ENCODE results near the gene DUSP7.
"Not testable (repeated sequence)": the region's sequence is repeated elsewhere in the genome, so short reads cannot be mapped to it uniquely, and the experiment has no call there.

Gene DUSP7

GRCh38 chr3:52044869-52045619, 11.3 kb downstream of the DUSP7 start:
- DNase-seq = no peak

GRCh38 chr3:52043750-52044149, 12.6 kb downstream of the DUSP7 start:
- no peak for DNase-seq

DNA sequence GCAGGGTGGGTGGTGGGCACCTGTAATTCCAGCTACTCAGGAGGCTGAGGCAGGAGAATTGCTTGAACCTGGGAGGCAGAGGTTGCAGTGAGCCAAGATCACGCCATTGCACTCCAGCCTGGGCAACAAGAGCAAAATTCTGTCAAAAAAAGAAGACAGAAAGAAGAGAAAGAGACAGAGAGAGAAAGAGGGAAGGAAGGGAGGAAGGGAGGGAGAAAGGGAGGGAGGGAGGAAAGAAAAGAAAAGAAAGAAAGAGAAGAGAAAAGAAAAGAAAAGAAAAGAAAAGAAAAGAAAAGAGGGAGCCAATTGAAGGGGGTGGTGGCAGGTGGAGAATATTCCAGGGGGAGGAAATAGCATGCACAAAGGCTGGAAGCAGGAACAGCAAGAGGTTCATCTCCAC, 13.3 kb downstream of the DUSP7 start:
- not testable (repeated sequence) for DNase-seq

DNA sequence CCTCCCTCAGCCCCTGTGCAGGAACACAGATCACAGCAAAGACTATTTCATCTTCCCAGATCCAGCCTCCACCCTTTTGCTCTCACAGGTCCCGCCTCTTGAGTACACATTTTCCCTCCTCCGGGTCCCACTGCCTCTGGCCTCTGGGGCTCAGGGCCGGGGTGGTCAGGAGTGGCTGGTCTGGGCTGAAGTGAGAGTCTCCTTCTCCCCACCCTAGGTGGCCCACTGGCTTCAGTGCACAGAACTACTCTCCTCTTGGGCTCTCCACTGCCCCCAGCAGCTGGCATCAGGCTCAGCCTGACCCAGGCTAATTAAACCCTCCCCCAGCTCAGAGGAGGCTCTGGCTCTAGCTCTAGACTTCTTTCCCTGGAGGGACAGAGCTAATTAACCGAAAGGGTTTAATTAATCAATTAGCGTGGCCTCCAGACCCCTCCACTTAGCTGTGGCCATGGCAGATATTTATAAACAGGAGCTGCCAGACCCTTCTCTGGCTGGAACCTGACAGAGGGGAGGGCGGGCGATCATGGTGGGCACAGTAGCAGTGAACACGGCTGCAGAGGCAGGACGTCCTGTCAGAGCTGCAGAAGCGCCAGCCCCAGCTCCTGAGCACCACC, 15.1 kb downstream of the DUSP7 start:
- no peak for DNase-seq

DNA sequence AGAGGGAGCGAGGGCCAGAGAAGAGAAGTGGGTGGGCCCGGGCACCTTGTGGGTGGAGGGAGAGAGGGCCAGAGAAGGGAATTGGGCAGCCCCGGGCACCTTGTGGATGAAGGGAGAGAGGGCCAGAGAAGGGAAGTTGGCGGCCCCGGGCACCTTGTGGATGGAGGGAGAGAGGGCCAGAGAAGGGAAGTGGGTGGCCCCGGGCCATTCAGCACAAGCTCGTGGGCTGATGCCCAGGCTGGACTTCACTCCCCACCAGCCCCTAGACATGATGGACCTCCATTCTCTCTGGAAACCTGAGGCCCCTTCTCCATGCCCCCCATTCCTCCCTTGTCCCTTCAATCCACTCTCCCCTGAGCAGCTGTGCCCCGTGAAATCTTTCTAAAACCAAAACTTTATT, 15.8 kb downstream of the DUSP7 start:
- no peak for DNase-seq

DNA sequence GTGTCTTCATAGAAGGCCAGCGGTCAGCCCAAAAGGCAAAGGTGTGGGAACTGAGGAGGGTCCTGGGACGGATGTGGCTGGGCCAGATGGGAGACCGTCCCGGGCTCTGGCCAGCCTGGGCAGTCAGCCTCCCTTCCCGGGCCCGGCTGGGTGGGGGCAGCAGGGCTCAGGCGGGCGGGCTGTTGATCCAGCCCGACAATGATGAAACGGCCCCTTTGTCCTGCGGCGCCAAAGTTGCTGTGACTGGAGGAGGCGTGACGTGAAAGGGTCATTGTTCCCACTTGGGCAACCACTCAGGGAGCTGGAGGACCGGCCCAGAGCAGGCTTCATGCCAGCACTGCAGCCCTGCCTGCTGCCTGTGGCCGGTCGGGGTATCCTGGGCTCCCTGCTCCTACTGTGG, 16.5 kb downstream of the DUSP7 start:
- no peak for DNase-seq

DNA sequence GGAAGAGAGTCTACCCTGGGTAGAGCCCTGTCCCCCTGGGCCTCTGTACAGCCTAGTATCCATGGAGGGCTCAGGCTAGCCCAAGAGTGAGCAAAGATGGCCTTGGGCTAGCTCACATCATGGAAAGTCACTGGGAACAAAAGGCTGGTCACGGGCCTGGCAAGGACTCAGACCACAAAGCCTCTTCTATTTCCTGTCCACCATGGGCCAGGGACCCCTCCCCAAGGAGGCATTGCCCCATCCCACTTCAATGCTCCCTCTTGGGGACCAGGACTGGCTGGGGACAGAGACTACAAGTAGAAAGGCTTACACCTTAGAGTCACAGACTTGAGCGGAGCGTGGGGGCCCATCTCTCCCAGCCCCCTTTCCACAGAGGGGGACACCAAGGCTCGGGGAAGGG, 16.9 kb downstream of the DUSP7 start:
- no peak for DNase-seq

GRCh38 chr3:52038227-52038626, 18.1 kb downstream of the DUSP7 start:
- no peak for DNase-seq

GRCh38 chr3:52037291-52037690, 19.1 kb downstream of the DUSP7 start:
- no peak for DNase-seq

DNA sequence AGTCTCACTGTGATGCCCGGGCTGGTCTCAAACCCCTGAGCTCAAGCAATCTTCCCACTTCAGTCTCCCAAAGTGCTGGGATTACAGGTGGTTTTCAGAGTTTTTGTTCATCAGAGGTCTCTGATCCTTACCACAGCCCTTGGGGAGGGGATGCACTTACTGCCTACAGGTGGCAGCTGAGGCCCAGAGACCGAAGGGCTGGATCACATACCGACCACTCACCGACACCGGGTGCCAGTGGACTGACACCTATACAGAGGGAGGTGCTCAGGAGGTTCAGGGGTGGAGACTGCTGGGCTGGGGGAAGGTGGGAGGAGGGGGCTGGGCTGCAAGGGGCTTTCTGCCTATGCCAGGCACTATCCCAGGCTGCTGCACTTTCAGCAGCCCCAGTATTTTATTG, 19.5 kb downstream of the DUSP7 start:
- no peak for DNase-seq

DNA sequence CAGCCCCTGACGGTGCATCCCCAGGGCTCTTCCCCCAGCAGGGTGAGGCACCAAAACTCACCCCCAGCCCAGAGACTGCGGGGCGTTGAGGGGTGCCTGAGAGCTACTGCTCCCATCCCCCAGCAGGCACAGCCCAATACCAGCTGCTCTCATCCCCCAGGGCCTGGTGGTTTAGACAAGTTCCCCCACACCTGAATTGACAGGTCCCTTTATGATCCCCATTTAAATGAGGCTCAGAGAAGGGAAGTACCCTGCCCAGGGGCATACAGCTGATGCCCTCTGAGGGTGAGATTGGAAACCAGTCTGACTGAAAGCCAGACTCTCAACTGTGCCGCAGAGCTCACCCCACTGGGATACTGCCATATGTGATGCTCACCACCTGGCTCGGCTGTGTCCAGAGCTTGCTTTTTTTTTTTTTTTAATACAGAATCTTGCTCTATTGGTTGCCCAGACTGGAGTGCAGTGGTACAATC, 20.1 kb downstream of the DUSP7 start:
- DNase-seq = no peak

GRCh38 chr3:52034651-52035050, 21.7 kb downstream of the DUSP7 start:
- no peak for DNase-seq

GRCh38 chr3:52034212-52034611, 22.2 kb downstream of the DUSP7 start:
- no peak for DNase-seq

DNA sequence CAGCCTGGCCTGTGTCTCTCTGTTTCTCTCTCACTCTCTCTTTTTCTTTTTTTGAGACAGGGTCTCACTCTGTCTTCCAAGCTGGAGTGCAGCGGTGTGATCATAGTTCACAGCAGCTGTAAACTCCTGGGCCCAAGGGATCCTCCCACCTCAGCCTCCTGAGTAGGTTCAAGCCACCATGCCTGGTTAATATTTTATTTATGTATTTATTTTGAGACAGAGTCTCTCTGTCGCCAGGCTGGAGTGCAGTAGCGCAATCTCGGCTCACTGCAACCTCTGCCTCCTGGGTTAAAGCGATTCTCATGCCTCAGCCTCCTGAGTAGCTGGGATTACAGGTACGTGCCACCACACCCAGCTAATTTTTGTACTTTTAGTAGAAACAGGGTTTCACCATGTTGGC, 22.6 kb downstream of the DUSP7 start:
- DNase-seq = not testable (repeated sequence)

DNA sequence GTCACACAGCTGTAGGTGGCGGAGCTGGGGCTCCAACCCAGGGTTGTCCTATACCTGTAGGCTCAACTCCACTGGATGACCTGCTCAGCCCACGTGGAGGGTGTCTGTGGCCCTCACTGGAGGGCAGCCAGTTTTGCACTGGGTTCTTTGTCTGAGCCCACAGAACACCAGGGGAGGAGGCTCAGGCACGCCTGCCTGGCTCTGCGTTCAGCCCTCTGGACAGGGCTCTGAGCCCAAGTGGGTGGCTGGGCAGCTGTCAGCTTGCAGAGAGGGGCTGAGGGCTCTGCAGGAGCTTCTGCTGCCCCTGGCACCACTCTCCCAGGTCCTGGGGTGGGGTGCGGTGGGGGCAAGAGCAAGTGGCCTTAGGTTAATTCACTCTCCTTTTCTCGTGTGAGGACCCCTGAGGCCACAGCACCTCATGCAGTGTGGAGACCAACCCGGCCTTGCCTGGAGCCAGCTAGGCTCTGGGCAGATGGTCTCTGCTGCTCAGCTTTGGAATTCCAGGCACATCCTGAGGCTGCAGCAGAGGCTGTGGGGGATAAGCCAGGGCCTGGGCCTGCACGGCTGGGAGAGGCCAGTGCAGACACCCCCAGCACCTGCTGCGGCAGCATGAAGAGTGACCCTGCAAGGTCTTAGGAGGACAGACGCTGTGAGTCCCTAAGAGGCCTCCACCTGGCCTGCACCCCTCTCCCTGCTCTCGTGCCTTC, 23.5 kb downstream of the DUSP7 start:
- no peak for DNase-seq

- DNase-seq = no peak
Observed at GRCh38 chr3:52031896-52032295, 24.5 kb downstream of the DUSP7 start.

- DNase-seq = no peak
Observed at GRCh38 chr3:52030714-52031310, 25.6 kb downstream of the DUSP7 start.

DNA sequence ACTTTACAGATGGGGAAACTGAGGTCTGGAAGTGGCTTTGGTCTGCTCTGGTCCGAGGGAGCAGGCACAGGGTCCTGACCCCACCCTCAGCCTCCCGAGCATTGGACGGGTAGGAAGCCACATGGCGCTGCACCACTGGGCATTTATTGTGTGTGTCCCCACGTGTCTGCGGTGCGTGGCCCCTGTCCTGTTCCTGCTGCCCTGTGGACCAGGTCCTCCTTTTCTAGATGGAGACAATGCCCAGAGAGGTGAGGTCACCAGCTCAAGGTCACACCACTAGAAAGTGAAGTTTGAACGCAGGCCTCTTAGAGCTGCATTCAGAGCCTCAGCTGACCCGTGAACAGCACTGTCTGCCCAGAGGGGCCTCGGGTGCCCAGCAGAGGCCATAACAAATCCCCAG, 26.8 kb downstream of the DUSP7 start:
- DNase-seq = no peak

DNA sequence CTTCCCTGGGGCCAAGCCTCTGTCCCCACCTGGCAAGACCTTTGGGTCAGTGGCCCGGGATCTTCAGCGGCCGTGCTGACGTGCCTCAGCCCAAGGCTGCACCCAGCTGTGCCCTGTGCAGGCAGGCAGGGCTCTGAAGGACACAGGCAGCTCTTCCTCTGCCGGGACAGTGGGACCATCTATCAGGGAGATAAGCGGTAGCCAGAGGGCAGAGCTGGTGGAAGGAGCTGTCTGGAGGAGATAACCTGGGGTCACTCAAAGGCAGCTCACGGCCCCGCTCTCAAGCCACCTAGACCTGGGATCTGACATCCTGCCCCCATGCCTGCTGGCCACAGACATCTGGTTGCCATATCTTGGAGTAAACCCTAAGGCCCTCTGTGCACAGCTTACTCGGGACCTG, 27.3 kb downstream of the DUSP7 start:
- no peak for DNase-seq

GRCh38 chr3:52028572-52028971, 27.8 kb downstream of the DUSP7 start:
- no peak for DNase-seq

GRCh38 chr3:52026041-52026440, 30.3 kb downstream of the DUSP7 start:
- no peak for DNase-seq

- no peak for DNase-seq
Observed at GRCh38 chr3:52025453-52025852, 30.9 kb downstream of the DUSP7 start.

DNA sequence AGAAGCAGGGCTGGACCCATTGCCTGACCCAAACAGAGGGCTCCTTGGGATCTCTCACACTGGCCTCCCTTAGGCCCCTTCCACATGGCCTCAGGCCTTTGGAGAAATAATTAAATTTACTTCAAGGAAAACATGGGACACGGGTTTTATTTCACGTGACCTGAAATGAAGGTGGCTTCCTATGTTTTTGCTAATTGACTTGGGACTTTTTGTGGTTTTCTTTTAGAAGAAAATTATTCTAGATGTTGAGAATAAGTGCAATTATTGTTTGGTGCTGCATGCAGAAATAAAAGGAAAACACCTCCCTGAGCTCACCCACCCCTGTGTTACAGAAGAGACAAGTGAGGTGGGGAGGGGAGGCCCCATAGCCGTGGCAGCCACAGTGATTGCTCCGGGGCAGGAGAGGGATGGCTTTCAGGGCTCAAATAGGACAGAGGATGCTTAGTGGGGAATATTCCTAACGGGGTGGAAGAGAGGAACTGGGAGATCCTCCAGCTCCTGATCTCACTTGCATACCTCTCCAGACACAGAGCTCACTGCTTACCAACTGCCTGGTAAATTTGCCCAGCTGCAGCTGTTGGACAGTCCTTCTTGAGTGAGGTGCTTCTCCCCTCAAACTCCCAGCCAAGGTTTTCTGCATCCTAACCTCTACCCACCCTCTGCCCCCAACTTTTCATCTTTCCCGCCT, 31.5 kb downstream of the DUSP7 start:
- DNase-seq = no peak

Data from stimulated activated naive CD4-positive, alpha-beta T cell treated with Interleukin-2 at 50 U/mL for 16 hours (primary cell).